Measurements from ENCODE around the gene TAS2R1.

The TAS2R1 gene

DNA sequence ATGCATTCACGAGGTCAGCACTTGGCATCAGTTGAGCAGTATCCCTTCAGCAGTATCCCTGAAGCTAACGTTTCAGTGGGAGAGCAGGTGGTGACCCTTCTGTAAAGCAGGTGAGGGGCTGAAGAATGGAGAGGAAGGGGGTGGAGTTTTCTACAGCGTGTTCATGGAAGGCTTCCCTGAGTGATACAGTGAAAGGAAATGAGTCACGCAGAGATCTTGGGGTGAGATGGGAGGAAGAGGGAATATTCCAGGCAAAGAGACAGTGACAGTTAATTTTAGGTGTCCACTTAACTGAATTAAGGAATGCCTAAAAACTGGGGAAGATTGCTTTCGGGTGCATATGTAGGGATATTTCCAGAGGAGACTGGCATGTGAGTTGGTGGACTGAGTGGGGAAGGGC is 25.7 kb downstream of the TAS2R1 start:
- TF ChIP-seq EP300 (IDR thresholded peaks at IDR 0.05; ENCODE audit: borderline replicate concordance) (no peak), RAD21 (IDR thresholded peaks at IDR 0.05; ENCODE audit: low read depth) (no peak), TCF12 (IDR thresholded peaks at IDR 0.05; ENCODE audit: low read depth) (no peak), CEBPB (IDR thresholded peaks at IDR 0.05) (no peak), EGR1 (IDR thresholded peaks at IDR 0.05) (no peak), ZBTB7A (IDR thresholded peaks at IDR 0.05; ENCODE audit: low read depth) (no peak), CREB1 (IDR thresholded peaks at IDR 0.05; ENCODE audit: low read depth) (no peak), TAF1 (IDR thresholded peaks at IDR 0.05; ENCODE audit: low read depth) (no peak)
- TF ChIP-seq, protein P1, sequence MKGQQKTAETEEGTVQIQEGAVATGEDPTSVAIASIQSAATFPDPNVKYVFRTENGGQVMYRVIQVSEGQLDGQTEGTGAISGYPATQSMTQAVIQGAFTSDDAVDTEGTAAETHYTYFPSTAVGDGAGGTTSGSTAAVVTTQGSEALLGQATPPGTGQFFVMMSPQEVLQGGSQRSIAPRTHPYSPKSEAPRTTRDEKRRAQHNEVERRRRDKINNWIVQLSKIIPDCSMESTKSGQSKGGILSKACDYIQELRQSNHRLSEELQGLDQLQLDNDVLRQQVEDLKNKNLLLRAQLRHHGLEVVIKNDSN (IDR thresholded peaks at IDR 0.05) = no peak

DNA sequence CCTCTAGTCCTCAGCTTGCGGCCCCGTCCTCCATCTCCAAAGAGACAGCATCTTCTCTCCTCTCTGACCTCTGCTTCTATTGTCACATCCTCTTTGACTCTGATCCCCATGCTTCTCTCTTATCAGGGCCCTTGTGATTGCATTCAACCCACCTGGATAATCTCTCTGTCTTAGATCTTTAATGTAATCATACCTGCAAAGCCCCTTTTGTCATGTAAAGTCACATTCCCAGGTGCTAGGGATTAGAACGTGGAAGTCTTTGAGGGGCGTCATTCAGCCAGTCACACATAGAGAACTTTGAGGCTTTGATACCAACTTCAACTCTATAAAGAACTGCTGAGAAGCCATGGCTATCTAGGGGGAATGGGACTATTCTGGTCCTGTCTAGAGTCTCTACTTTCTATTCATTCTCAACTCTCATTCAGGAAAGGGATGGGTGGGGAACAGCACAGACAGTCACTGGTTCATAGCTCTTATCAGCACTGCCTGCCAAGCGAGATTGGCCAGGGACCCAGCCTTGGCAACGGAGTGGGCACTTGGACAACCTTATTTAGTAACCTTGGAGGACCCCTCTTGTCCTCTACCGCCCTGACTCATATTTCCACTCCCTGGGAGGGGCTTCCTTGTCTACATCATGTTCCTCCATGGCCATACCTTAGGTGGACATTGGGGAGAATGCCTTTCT is 29.0 kb downstream of the TAS2R1 start:
- TF ChIP-seq, protein P1 (IDR thresholded peaks at IDR 0.05) = no peak
- TF ChIP-seq TAF1 (IDR thresholded peaks at IDR 0.05; ENCODE audit: low read depth) (no peak), ZBTB7A (IDR thresholded peaks at IDR 0.05; ENCODE audit: low read depth) (no peak), TEAD4 (IDR thresholded peaks at IDR 0.05) (no peak), YY1 (IDR thresholded peaks at IDR 0.05; ENCODE audit: low read depth) (no peak)
- TF ChIP-seq, protein P2, sequence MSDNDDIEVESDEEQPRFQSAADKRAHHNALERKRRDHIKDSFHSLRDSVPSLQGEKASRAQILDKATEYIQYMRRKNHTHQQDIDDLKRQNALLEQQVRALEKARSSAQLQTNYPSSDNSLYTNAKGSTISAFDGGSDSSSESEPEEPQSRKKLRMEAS (IDR thresholded peaks at IDR 0.05) = no peak
- TF ChIP-seq, protein P3, sequence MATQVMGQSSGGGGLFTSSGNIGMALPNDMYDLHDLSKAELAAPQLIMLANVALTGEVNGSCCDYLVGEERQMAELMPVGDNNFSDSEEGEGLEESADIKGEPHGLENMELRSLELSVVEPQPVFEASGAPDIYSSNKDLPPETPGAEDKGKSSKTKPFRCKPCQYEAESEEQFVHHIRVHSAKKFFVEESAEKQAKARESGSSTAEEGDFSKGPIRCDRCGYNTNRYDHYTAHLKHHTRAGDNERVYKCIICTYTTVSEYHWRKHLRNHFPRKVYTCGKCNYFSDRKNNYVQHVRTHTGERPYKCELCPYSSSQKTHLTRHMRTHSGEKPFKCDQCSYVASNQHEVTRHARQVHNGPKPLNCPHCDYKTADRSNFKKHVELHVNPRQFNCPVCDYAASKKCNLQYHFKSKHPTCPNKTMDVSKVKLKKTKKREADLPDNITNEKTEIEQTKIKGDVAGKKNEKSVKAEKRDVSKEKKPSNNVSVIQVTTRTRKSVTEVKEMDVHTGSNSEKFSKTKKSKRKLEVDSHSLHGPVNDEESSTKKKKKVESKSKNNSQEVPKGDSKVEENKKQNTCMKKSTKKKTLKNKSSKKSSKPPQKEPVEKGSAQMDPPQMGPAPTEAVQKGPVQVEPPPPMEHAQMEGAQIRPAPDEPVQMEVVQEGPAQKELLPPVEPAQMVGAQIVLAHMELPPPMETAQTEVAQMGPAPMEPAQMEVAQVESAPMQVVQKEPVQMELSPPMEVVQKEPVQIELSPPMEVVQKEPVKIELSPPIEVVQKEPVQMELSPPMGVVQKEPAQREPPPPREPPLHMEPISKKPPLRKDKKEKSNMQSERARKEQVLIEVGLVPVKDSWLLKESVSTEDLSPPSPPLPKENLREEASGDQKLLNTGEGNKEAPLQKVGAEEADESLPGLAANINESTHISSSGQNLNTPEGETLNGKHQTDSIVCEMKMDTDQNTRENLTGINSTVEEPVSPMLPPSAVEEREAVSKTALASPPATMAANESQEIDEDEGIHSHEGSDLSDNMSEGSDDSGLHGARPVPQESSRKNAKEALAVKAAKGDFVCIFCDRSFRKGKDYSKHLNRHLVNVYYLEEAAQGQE (IDR thresholded peaks at IDR 0.05; ENCODE audit: low read depth) = no peak

DNA sequence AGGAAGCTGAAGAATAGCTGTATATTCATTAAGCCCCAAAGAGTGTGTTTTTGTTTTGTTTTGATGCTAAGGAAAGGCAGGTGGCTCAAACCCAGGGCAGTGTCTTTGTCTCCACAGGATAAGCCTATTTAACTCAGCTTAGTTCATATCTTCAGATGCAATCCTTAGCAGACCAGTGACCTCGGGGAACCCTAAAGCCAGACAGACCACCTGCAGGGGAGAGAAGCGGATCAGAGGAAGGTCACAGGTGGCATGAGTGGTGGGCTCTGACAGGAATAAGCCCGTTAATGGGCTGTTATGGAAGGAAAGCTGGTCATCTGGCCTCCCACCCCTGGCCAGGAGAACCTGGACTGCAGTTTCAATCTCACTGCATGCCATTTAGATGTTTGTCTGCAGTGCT is 30.8 kb downstream of the TAS2R1 start:
- no peak for TF ChIP-seq EP300 (IDR thresholded peaks at IDR 0.05; ENCODE audit: borderline replicate concordance)
- no peak for TF ChIP-seq FOXM1 (IDR thresholded peaks at IDR 0.05; ENCODE audit: borderline replicate concordance, low read depth)
- no peak for TF ChIP-seq TAF1 (IDR thresholded peaks at IDR 0.05; ENCODE audit: low read depth)
- no peak for TF ChIP-seq NFIC (IDR thresholded peaks at IDR 0.05)
- TF ChIP-seq TCF12 (IDR thresholded peaks at IDR 0.05; ENCODE audit: low read depth) = no peak
- no peak for TF ChIP-seq TEAD4 (IDR thresholded peaks at IDR 0.05)
- no peak for TF ChIP-seq RAD21 (IDR thresholded peaks at IDR 0.05; ENCODE audit: low read depth)
- TF ChIP-seq EGR1 (IDR thresholded peaks at IDR 0.05) = no peak

DNA sequence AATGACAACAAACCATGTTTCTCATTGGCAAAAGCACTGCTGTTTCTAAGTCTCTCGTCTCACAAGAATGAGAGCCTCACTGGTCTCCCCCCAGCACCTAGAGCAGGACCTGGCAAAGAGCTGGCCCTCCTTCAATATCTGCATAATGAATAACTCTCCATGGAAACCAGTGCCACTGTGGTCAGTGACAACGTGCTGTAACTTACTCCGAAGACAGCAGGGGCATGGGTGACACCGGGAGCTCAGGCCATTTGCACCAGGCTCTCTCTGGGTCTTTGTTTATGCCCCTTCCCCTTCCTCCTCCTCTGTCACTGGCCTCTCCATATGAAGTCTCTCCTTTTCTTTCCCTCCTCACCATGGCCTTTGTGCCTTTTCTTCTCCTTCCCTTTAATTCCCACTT is 33.3 kb downstream of the TAS2R1 start:
- TF ChIP-seq FOXM1 (IDR thresholded peaks at IDR 0.05; ENCODE audit: borderline replicate concordance, low read depth) (no peak), CEBPB (IDR thresholded peaks at IDR 0.05) (no peak), TEAD4 (IDR thresholded peaks at IDR 0.05) (no peak), TAF1 (IDR thresholded peaks at IDR 0.05; ENCODE audit: low read depth) (no peak), YY1 (IDR thresholded peaks at IDR 0.05; ENCODE audit: low read depth) (no peak), NFIC (IDR thresholded peaks at IDR 0.05) (no peak)

DNA sequence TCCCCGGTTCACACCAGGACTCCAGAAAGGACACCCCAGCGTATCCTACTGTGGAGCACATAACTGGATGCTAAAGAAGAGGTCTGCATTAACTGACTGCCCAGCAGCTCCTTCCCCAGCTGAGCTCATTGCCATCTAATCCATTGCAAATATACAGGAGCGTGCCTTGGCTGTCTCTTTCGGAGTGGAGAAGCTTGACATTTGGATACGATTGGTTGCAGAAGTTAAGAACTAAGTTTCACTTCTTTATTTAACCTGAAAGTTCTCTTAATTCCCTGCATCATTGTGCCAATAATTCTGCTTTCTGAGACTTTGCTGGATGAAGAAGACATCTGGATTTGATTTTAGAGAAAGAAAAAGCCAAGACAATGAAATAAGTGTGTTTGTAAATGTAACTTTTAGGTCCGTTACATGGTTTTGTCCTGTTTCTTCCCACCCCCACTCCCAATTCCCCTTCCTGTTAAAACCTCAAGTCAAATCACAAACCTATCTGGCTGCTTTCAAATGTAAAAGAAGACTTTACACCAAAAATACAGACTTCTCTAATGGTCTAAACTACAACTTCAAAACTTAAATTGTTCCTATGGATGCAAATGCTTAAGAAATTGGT is 33.9 kb downstream of the TAS2R1 start:
- no peak for TF ChIP-seq FOXM1 (IDR thresholded peaks at IDR 0.05; ENCODE audit: borderline replicate concordance, low read depth)
- TF ChIP-seq CREB1 (IDR thresholded peaks at IDR 0.05; ENCODE audit: low read depth) = no peak
- no peak for TF ChIP-seq TAF1 (IDR thresholded peaks at IDR 0.05; ENCODE audit: low read depth)
- TF ChIP-seq ZBTB7A (IDR thresholded peaks at IDR 0.05; ENCODE audit: low read depth) = no peak
- TF ChIP-seq YY1 (IDR thresholded peaks at IDR 0.05; ENCODE audit: low read depth) = no peak
- TF ChIP-seq RAD21 (IDR thresholded peaks at IDR 0.05; ENCODE audit: low read depth) = no peak
- TF ChIP-seq, protein P2 (IDR thresholded peaks at IDR 0.05) = no peak
- TF ChIP-seq EP300 (IDR thresholded peaks at IDR 0.05; ENCODE audit: borderline replicate concordance) = no peak
- TF ChIP-seq NFIC (IDR thresholded peaks at IDR 0.05) = no peak

DNA sequence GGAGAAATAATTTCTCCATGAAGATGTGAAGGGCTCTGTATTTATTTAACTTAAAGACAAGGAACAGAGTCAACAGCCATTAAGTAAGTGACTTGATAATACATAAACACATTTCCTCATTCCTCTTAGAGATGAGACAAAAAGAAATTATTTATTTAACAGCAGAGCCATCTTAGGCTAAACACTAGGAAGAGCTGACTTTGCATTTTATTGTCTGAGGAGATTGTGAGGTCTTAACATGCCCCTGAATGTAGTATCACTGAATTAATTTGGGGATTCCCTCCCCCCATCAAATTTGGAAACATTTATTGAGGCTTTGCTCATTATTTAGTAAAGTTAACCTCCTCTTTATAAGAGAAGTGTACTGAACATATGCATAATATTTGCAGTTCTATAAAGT is 35.2 kb downstream of the TAS2R1 start:
- TF ChIP-seq, protein P2 (IDR thresholded peaks at IDR 0.05) = no peak
- TF ChIP-seq CREB1 (IDR thresholded peaks at IDR 0.05; ENCODE audit: low read depth) = no peak
- TF ChIP-seq EP300 (IDR thresholded peaks at IDR 0.05; ENCODE audit: borderline replicate concordance) = no peak
- TF ChIP-seq TCF12 (IDR thresholded peaks at IDR 0.05; ENCODE audit: low read depth) = no peak
- TF ChIP-seq CEBPB (IDR thresholded peaks at IDR 0.05) = no peak
- no peak for TF ChIP-seq TAF1 (IDR thresholded peaks at IDR 0.05; ENCODE audit: low read depth)
- no peak for TF ChIP-seq EGR1 (IDR thresholded peaks at IDR 0.05)
- no peak for TF ChIP-seq RAD21 (IDR thresholded peaks at IDR 0.05; ENCODE audit: low read depth)
- TF ChIP-seq YY1 (IDR thresholded peaks at IDR 0.05; ENCODE audit: low read depth) = no peak
- TF ChIP-seq NFIC (IDR thresholded peaks at IDR 0.05) = no peak
